Measurements from ENCODE around the gene ZNF808. TPM values are rescaled to one million over a fixed set of nuclear protein-coding genes. Genes with fewer than 3 reads are reported as not detected.
"Not testable (repeated sequence)": the region's sequence is repeated elsewhere in the genome, so short reads cannot be mapped to it uniquely, and the experiment has no call there.

The ZNF808 gene
- total RNA-seq, 3 donors from 2014 or later (not counting 1 experiment from before 2014, with no cell fraction given), result 43.8 to 69.1 (median 49.5) TPM

GRCh38 chr19:52566588-52566987 lies 39.1 kb downstream of the ZNF808 start:
- ATAC-seq (no peak), DNase-seq (no peak)
- no peaks in the 10 kb centered on the region for H3K27me3 Mint-ChIP-seq (ENCODE audit: low read depth in 2 of 2)
- H3K9me3 Mint-ChIP-seq, result peaks cover 2 to 9% of the 10 kb centered on the region in 2 donors
- no peak overlapping the region for H3K4me3 ChIP-seq (ENCODE audit: low read length)
- no peaks in the 10 kb centered on the region for H3K27me3 ChIP-seq (ENCODE audit: control insufficient read depth, insufficient read depth, low read length)
- H3K9me3 ChIP-seq (ENCODE audit: control insufficient read depth, insufficient read depth, low read length), result peaks cover 52% of the 10 kb centered on the region
- intact Hi-C loops (cut with micrococcal nuclease), result no loop called here
- H3K36me3 ChIP-seq (ENCODE audit: control insufficient read depth, insufficient read depth, low read length), result peaks cover 6% of the 10 kb centered on the region
- peaks cover 13 to 19% of the 10 kb centered on the region in 2 donors for H3K4me1 Mint-ChIP-seq
- H3K27ac ChIP-seq (ENCODE audit: low read length), result no peak overlapping the region
- peaks cover 24% of the 10 kb centered on the region for H3K36me3 Mint-ChIP-seq
- WGBS (ENCODE audit: insufficient coverage), result 100% methylated on average over 1 of the region's 2 CpGs
- H3K27ac Mint-ChIP-seq, result no peak overlapping the region
- peaks cover 12% of the 10 kb centered on the region for H3K4me1 ChIP-seq (ENCODE audit: control insufficient read depth, insufficient read depth, low read length)
- TF ChIP-seq, protein P1, sequence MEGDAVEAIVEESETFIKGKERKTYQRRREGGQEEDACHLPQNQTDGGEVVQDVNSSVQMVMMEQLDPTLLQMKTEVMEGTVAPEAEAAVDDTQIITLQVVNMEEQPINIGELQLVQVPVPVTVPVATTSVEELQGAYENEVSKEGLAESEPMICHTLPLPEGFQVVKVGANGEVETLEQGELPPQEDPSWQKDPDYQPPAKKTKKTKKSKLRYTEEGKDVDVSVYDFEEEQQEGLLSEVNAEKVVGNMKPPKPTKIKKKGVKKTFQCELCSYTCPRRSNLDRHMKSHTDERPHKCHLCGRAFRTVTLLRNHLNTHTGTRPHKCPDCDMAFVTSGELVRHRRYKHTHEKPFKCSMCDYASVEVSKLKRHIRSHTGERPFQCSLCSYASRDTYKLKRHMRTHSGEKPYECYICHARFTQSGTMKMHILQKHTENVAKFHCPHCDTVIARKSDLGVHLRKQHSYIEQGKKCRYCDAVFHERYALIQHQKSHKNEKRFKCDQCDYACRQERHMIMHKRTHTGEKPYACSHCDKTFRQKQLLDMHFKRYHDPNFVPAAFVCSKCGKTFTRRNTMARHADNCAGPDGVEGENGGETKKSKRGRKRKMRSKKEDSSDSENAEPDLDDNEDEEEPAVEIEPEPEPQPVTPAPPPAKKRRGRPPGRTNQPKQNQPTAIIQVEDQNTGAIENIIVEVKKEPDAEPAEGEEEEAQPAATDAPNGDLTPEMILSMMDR (IDR thresholded peaks at IDR 0.05), result no peak
- H3K4me3 Mint-ChIP-seq, result no peak overlapping the region

DNA sequence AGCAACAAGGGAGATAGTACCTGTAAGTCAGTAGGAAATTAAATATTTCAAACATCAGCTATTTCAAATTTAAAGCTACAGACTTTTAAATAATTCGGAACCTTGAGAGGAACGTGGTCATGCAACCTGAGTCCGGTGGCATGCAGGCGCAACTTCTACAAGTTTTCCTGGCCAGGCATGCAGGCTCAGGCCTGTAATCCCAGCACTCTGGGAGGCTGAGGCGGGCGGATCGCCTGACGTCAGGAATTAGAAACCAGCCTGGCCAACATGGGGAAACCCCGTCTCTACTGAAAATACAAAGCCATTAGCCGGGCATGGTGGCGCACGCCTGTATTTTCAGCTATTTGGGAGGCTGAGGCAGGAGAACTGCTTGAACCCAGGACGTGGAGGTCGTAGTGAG lies 40.5 kb downstream of the ZNF808 start:
- intact Hi-C loops (cut with micrococcal nuclease), result no loop called here
- Histone ChIP-seq H3K27ac (ENCODE audit: low read length) (no peak overlapping the region), H3K9me3 (ENCODE audit: control insufficient read depth, insufficient read depth, low read length) (peaks cover 40% of the 10 kb centered on the region), H3K27me3 (ENCODE audit: control insufficient read depth, insufficient read depth, low read length) (no peaks in the 10 kb centered on the region), H3K36me3 (ENCODE audit: control insufficient read depth, insufficient read depth, low read length) (peaks cover 13% of the 10 kb centered on the region), H3K4me1 (ENCODE audit: control insufficient read depth, insufficient read depth, low read length) (peaks cover 12% of the 10 kb centered on the region), H3K4me3 (ENCODE audit: low read length) (no peak overlapping the region)
- DNase-seq (no peak), ATAC-seq (no peak)
- Mint-ChIP-seq H3K4me1 (peaks cover 22 to 29% of the 10 kb centered on the region in 2 donors), H3K4me3 (no peak overlapping the region), H3K9me3 (peaks cover 1 to 9% of the 10 kb centered on the region in 2 donors), H3K27me3 (ENCODE audit: low read depth in 2 of 2) (no peaks in the 10 kb centered on the region), H3K27ac (no peak overlapping the region), H3K36me3 (peaks cover 21% of the 10 kb centered on the region)
- TF ChIP-seq, protein P1 (IDR thresholded peaks at IDR 0.05), result no peak
- WGBS (ENCODE audit: insufficient coverage), result 98% methylated on average over 14 of the region's 14 CpGs

GRCh38 chr19:52569638-52569999 lies 42.2 kb downstream of the ZNF808 start:
- DNase-seq; H3K27me3 Mint-ChIP-seq (ENCODE audit: low read depth in 2 of 2); H3K9me3 Mint-ChIP-seq; intact Hi-C loops (cut with micrococcal nuclease); H3K27me3 ChIP-seq (ENCODE audit: control insufficient read depth, insufficient read depth, low read length): not testable (repeated sequence)
- H3K27ac ChIP-seq (ENCODE audit: low read length), result peak overlapping the region; percentile 51
- Mint-ChIP-seq H3K36me3 (peaks cover 17% of the 10 kb centered on the region), H3K27ac (peak overlapping the region; percentile 91 to 94), H3K4me3 (peak overlapping the region; percentile 99), H3K4me1 (peaks cover 32 to 39% of the 10 kb centered on the region in 2 donors)
- 27% methylated on average over 13 of the region's 13 CpGs for WGBS (ENCODE audit: insufficient coverage)
- H3K4me1 ChIP-seq (ENCODE audit: control insufficient read depth, insufficient read depth, low read length), result peaks cover 12% of the 10 kb centered on the region
- peak in 2 of 3 donors; percentile 2 for ATAC-seq
- H3K36me3 ChIP-seq (ENCODE audit: control insufficient read depth, insufficient read depth, low read length), result peaks cover 20% of the 10 kb centered on the region
- peak overlapping the region; percentile 91 for H3K4me3 ChIP-seq (ENCODE audit: low read length)
- H3K9me3 ChIP-seq (ENCODE audit: control insufficient read depth, insufficient read depth, low read length), result peaks cover 24% of the 10 kb centered on the region

DNA sequence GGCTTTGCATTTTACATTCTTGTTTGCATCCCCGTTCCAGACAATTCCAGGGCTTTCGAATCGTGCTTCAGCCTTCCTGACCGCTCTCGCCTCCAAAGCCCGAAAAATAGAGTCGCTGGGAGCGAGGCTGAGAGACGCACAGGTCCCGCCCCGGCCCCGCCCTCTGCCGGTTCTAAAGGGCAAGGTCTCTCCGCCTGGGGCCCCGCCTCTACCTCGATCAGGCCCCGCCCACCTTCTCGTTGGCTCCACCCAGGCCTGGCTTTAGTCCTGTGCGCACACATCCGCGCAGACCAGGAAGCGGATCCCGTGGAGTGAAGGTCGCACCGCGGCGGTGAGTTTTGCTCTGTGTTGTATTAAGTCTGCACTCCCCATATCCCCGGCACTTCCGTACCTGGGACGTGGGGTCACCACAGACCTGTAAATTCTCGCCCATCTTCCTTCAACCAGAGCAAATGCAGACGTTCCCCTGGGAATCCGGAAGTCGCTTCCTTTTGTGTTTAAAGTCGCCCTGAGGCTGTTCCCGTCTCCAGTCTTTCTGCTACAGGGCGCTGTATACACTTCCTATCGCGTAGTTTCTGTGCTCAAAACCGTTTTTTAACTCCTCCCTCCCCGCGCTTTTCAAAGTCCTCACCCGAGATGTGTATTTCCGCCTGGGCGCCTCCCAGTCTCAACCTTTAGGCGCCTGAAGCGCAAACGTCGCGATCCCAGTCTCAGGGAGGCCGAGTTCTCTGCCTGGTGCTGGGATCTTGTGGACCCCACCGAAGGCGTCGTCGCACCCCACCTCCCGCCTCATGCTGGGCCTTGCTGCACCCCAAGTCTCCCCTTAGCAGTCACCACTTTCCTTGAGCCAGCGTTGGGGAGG lies 42.8 kb downstream of the ZNF808 start, which contains the start of gene ZNF701:
Gene ZNF701, plus strand, starts transcription at position 288 of the 862 bp plus-strand sequence. CDS start 3,861 bp downstream, outside the sequence.
- intact Hi-C loops (cut with micrococcal nuclease), result loop anchor here (1.0 to 2.0 kb wide), 3 partner anchors 27 to 43 kb away; partner anchors contain the start of gene ZNF808
- Histone ChIP-seq H3K4me3 (ENCODE audit: low read length) (peak within 1 kb of the TSS; percentile 91), H3K27me3 (ENCODE audit: control insufficient read depth, insufficient read depth, low read length) (no peaks in the 10 kb centered on the region), H3K36me3 (ENCODE audit: control insufficient read depth, insufficient read depth, low read length) (peaks cover 23% of the 10 kb centered on the region), H3K4me1 (ENCODE audit: control insufficient read depth, insufficient read depth, low read length) (peaks cover 12% of the 10 kb centered on the region), H3K9me3 (ENCODE audit: control insufficient read depth, insufficient read depth, low read length) (peaks cover 18% of the 10 kb centered on the region), H3K27ac (ENCODE audit: low read length) (peak within 1 kb of the TSS; percentile 76)
- peak; percentile 97 to 99 for DNase-seq
- under 1% methylated on average over 57 of the region's 57 CpGs for WGBS (ENCODE audit: insufficient coverage)
- ATAC-seq, result peak; percentile 98 to 100 (median 99)
- TF ChIP-seq, protein P1 (IDR thresholded peaks at IDR 0.05), result peak; percentile 37
- H3K27ac Mint-ChIP-seq, result peak within 1 kb of the TSS; percentile 91 to 94
- peaks cover 0 to 4% of the 10 kb centered on the region in 2 donors for H3K9me3 Mint-ChIP-seq
- peaks cover 32 to 39% of the 10 kb centered on the region in 2 donors for H3K4me1 Mint-ChIP-seq
- peaks cover 15% of the 10 kb centered on the region for H3K36me3 Mint-ChIP-seq
- H3K4me3 Mint-ChIP-seq, result peak within 1 kb of the TSS; percentile 99
- no peaks in the 10 kb centered on the region for H3K27me3 Mint-ChIP-seq (ENCODE audit: low read depth in 2 of 2)
